HG03064 (cell line): ENCODE data around the gene SNX15.

Experiments used
- ATAC-seq: cut with Tn5 transposase; IDR thresholded peaks from one replicate; pipeline ENCODE4 v1.9.1; 2021; ENCODE audit warnings: low read depth; ENCODE audit not compliant: unreplicated experiment

Gene SNX15

GRCh38 chr11:65055538-65055937, 28.3 kb downstream of the SNX15 start:
- no peak for ATAC-seq

- ATAC-seq = no peak
Measured at GRCh38 chr11:65056999-65057398, 29.8 kb downstream of the SNX15 start.

GRCh38 chr11:65057526-65057925, 30.3 kb downstream of the SNX15 start:
- ATAC-seq = no peak

DNA sequence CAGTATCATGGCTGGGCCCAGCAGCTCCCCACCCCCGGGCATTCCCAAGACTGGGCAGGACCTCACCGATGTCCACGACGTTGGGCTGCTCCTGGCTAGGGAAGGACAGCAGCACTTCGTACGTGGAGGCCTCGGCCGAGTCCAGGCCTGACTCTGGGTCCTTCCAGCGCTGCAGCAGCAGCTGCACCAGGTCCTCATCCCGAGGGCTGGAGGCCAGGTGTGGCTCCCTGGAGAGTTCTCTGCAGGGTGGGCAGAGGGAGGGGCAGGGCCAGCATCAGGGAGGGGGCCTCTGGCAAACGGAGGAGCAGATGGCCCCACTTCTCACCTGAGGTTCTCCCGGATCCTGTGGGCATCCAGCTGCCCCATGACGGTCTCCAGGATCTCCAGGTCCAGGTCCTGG, 30.8 kb downstream of the SNX15 start:
- no peak for ATAC-seq

DNA sequence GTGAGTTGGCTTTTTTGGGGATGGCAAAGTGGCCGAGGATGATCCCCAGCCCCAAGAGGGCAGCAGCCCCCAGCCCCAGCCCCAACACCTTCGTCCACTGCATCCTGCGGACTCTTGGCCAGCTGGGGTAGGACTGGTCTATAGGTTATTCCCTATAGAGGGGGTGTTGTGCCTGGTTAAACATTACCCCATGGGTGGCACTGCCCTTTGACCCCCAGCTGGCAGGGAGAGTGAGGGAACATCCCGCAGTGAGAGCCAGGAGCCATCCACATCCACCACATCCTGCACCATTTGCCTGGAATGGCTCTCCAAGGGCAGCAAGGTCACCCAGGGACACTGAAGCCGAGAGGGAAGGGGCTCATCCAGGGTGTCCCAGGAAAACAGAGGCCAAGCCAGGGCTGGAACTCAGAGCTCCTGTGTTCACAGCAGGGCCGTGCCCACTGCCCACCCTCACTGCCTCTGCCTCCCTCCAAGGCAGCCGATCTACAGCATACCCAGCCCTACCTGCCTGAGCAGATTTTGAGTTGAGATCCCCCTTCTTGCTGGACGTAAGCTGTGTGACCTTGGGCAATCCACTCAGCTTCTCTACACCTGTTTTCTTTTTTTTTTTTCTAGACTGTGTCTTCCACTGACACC, 31.3 kb downstream of the SNX15 start, which contains the start of gene NAALADL1:
NAALADL1 (minus strand) TSS at position 135 of the 636 bp plus-strand sequence; CDS start at position 103, 32 bp downstream.
- ATAC-seq = no peak

- no peak for ATAC-seq
Measured at GRCh38 chr11:65059523-65059922, 32.3 kb downstream of the SNX15 start.

GRCh38 chr11:65059959-65060824, 33.0 kb downstream of the SNX15 start:
- ATAC-seq = no peak

- no peak for ATAC-seq
Measured at GRCh38 chr11:65060913-65061408, 33.7 kb downstream of the SNX15 start.

DNA sequence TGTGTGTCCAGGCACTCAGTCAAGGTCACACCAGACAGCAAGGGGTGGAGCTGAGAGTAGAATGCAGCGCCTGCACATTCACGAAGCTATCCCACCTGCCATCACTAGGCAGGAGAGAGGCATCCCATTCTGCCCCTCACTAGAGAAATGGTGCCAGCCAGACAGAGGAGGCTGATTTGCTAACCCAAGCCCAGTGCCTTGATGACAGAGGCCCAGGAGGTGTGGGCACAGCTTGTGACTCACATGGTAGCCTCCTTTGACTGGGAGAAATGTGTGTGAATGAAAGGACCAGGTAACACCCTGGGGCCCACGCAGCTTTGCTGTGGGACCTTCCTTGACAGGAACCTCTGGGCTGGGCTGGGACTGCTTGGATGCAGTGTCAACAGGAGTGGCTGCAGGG, 36.3 kb downstream of the SNX15 start:
- no peak for ATAC-seq

DNA sequence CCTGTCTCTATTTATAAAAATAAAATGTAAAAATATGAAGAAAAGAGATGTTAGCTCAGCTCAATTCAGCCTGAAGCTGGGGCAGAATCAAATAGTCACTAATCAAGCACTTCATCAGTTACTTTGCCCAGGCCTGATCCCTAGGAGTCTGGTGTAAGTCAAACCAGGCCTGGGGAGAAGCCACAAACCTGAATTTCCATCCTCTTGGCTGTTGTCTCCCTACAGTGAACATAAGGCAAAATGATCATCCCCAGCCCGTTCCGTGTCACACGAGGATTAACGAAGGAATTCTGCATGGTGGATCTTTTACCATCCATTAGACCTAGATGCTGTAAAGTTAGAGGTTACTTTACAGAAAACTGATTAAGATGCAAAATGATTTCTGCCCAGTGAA, 37.6 kb downstream of the SNX15 start:
- ATAC-seq = no peak

- ATAC-seq = no peak
Measured at GRCh38 chr11:65065851-65066250, 38.6 kb downstream of the SNX15 start.

DNA sequence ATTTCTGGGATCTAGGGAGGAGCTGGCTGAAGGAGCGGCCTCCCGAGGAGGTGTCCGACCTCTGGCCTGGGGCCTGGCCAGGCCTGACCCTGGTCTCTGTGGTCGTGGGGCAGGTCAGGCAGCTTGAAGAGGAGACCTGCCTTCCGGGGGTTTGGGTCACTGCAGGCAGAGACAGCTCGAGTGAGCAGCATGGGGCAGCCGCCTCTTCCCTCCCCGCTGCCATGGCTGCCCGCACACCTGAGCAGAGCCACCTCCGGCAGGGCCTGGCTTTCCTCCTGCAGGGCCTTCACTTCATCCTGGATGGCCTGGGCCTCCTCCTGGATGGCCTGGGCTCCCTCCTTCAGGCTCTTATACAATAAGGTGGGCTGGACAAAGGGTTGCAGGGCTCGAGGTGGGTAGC, 39.1 kb downstream of the SNX15 start:
- no peak for ATAC-seq

- no peak for ATAC-seq
Measured at GRCh38 chr11:65066805-65067291, 39.6 kb downstream of the SNX15 start.

GRCh38 chr11:65067446-65067845, 40.2 kb downstream of the SNX15 start:
- ATAC-seq = no peak

DNA sequence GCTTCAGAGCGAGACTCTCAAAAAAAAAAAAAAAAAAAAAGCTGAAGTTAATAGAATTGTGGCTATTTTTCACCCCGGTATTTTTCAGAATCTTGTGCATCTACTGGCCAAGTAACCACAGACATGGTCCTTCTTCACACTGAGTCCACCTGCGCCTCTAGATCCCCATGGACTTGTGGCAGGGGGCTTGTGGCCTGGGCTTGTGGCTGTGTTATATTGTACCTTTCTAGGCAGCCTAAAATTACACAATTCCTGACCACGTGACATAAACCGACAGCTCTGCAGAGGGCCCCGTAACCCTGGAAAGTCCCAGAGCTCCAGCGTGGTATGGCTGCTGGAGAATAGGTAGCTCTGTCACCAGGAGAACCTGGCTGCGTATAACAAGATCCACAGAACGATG, 42.0 kb downstream of the SNX15 start:
- no peak for ATAC-seq

DNA sequence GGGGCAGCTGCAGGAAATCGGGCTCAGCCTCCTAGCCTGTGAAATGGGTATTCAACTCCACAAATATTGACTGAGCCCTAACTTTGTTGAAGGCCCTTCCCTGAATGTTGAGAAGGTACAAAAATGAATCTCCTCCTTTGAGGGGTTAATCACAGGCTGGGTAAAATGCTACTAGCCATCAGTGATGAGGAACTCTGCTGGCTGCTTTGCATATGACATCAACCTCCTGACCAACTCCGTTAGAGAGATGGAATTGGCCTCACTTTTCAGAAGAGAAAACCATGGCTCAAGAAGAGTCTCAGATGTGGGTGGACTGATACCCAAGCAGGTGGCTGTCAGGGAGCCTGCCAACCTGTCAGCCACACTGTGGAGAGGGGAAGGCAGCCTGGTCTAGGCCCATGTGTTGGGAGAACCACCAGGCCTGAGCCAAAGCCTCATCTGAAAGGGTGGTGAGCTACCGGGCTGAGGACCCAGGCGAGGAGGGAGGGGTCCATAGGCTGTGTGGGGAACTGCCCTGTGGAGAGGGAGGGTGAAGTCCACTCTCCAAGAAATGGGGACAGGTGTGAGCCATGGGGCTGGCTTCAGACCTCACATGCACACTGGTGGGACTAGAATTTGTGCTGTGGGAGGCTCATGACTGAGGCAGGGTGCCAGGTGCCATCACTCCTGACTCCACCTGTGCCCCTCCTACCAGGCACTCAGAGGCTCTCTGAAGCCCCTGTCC, 44.8 kb downstream of the SNX15 start:
- ATAC-seq = no peak

GRCh38 chr11:65072631-65072966, 45.4 kb downstream of the SNX15 start:
- ATAC-seq = no peak

DNA sequence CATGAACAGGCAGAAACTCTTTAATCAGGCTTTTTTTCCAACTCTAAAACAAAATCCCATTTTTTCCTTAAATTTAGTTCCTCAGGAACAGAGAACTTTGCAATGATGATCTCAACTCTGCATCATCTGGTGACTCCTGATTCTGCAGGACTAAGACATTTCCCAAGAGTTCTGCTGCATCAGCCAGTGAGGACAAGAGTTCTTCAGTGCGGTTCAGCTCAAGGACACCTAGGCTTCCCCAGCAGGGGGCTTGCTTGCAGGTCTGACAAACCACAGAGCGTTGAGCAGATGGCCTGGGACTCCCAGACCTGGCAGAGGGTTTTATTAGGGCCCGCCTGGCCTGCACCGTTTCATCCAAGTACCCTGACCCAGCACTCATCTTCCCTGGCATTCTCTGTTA, 50.2 kb downstream of the SNX15 start:
- ATAC-seq = no peak

GRCh38 chr11:65078151-65078550, 50.9 kb downstream of the SNX15 start:
- ATAC-seq = no peak

DNA sequence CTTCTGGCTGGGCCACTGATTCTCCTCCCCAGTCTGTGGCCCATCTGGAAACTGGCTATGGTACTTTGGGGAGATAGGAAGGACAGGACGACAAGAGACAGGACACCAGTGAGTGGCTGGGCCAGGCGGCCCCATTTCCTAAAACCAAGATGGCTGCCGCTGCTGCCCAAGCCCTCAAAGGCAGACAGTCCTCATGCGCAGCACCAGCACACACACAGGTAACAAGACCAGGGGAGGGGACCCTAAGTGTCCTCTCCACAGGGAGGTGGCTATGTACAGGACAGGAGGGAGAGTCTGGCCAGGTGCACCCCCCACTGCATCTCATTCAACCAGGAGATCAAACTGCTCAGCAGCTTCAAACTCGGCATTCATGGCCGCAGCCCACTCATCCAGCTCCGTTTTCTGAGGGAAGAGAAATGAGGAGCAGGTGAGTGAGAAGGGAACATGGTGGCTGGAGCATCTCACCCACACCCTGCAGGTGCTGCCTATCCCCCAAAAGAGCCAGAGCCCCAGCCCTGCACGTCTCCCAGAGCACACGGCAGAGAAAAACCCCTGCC, 51.6 kb downstream of the SNX15 start:
- ATAC-seq = no peak
